HFFc6 (cell line): ENCODE results near the gene IL11. TPM values are rescaled to one million over a fixed set of nuclear protein-coding genes. Genes with fewer than 3 reads are reported as not detected.

Experiments used
- DNase-seq: peaks from one replicate; pipeline ENCODE4 v3.0.0-alpha.2; 2018
- H3K27ac Mint-ChIP-seq: 2 replicates; pipeline ENCODE4 v1.8.0; 2020; ENCODE audit warnings: mild to moderate bottlenecking, mixed read lengths
- H3K27me3 Mint-ChIP-seq: 2 replicates; pipeline ENCODE4 v1.8.0; 2021; ENCODE audit warnings: mild to moderate bottlenecking, moderate library complexity, mixed read lengths; ENCODE audit not compliant: insufficient read depth
- H3K36me3 Mint-ChIP-seq: 2 replicates; pipeline ENCODE4 v1.8.0; 2021; ENCODE audit warnings: low read depth, mixed read lengths
- H3K4me1 Mint-ChIP-seq: 2 replicates; pipeline ENCODE4 v1.8.0; 2020; ENCODE audit warnings: low read depth, mixed read lengths
- H3K4me3 Mint-ChIP-seq: 2 replicates; pipeline ENCODE4 v1.8.0; 2020; ENCODE audit warnings: mild to moderate bottlenecking, moderate library complexity, mixed read lengths
- H3K9me3 Mint-ChIP-seq: 2 replicates; pipeline ENCODE4 v1.8.0; 2020; ENCODE audit warnings: mild to moderate bottlenecking, mixed read lengths
- CTCF ChIP-seq: fragments of 200-600 bp; sonication (generic); IDR thresholded peaks from 2 replicates; pipeline ENCODE4 v1.5.0; 2021; ENCODE audit warnings: antibody characterized with exemption, mild to moderate bottlenecking
- total RNA-seq, 6 experiments: library from RNA; stranded (reverse); fragmentation: NEBNext Ultra II Directional; extraction: Animal tissue kit (Norgen Biotek cat#: 25700); gene quantifications; 2 replicates in 1 of 6; 3 replicates in 5 of 6; pipeline ENCODE4 v1.2.3, GENCODE V29; 2021

IL11 gene
- total RNA-seq, 6 experiments from 2014 or later = 22.2 to 43.4 (median 36.1) TPM

DNA sequence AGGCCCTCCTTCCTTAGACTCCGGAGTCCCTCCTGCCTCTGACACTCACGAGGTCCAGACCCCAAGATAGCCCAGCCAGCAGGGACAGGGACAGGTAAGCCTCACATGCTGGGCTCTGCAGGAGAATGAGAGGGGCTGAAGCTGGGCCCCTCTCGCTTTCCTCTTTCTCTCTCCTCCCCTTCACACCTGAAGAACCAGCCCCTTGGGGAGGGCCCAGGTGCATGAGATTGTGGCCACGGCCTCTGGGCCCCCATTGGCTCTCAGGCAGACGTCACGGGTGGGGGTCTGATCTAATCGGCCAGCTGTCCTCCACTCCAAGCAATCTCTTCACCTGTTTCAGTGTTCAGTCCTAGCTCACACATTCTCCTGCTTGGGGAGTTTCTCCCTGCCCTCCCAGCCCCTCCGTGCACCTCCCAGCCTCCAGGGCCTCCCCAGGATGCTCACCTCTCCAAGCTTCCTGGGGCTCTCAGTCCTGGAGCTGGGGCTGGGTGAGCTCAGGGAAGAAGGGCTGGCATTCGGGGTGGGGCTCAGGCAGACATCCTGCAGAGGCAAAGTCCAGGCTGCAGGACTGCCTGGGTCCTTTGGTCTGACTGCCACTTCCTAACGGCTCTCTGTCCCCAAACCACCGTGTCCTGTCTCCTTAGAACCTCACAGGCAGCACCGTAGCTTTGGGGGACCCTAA lies 47.9 kb downstream of the IL11 start:
- TF ChIP-seq CTCF = no peak
- Mint-ChIP-seq H3K27ac (no peak overlapping the region), H3K36me3 (no peaks in the 10 kb centered on the region), H3K4me3 (no peak overlapping the region), H3K9me3 (no peaks in the 10 kb centered on the region), H3K4me1 (0 out of 2 replicates have a peak, but pooled peaks cover 6% of the 10 kb centered on the region), H3K27me3 (peaks cover 34% of the 10 kb centered on the region)
- DNase-seq = no peak

GRCh38 chr19:55321466-55322137 lies 48.7 kb downstream of the IL11 start:
- Mint-ChIP-seq H3K4me3 (no peak overlapping the region), H3K4me1 (0 out of 2 replicates have a peak, but pooled peaks cover 5% of the 10 kb centered on the region), H3K36me3 (no peaks in the 10 kb centered on the region), H3K27me3 (peaks cover 34% of the 10 kb centered on the region), H3K27ac (no peak overlapping the region), H3K9me3 (no peaks in the 10 kb centered on the region)
- no peak for TF ChIP-seq CTCF
- no peak for DNase-seq

GRCh38 chr19:55320844-55321419 lies 49.3 kb downstream of the IL11 start:
- Mint-ChIP-seq H3K27me3 (peaks cover 32% of the 10 kb centered on the region), H3K27ac (no peak overlapping the region), H3K36me3 (no peaks in the 10 kb centered on the region), H3K9me3 (no peaks in the 10 kb centered on the region), H3K4me1 (no peaks in the 10 kb centered on the region), H3K4me3 (no peak overlapping the region)
- no peak for TF ChIP-seq CTCF
- no peak for DNase-seq

GRCh38 chr19:55319785-55320184 lies 50.5 kb downstream of the IL11 start:
- Mint-ChIP-seq H3K27ac (no peak overlapping the region), H3K4me3 (no peak overlapping the region), H3K4me1 (no peaks in the 10 kb centered on the region), H3K27me3 (peaks cover 33% of the 10 kb centered on the region), H3K9me3 (no peaks in the 10 kb centered on the region), H3K36me3 (no peaks in the 10 kb centered on the region)
- DNase-seq = no peak
- TF ChIP-seq CTCF = no peak

- H3K27ac Mint-ChIP-seq = no peak overlapping the region
- no peak for DNase-seq
- H3K27me3 Mint-ChIP-seq = peaks cover 25% of the 10 kb centered on the region
- TF ChIP-seq CTCF = no peak
- H3K36me3 Mint-ChIP-seq = no peaks in the 10 kb centered on the region
- H3K4me1 Mint-ChIP-seq = no peaks in the 10 kb centered on the region
- H3K4me3 Mint-ChIP-seq = no peak overlapping the region
- H3K9me3 Mint-ChIP-seq = no peaks in the 10 kb centered on the region
These were observed 53.6 kb downstream of the IL11 start for GRCh38 chr19:55316646-55317045.
